ENCODE results near the gene TMEM91. TPM values are rescaled to one million over a fixed set of nuclear protein-coding genes. Genes with fewer than 3 reads are reported as not detected.
A peak's percentile ranks its signal among the peaks of the same experiment; 100 is the strongest.

The TMEM91 gene
- total and polyA plus RNA-seq, 2 of the 13 experiments (the other 11 are each of a cell fraction or from before 2014, with no cell fraction given), result 6.3 to 10.3 TPM

DNA sequence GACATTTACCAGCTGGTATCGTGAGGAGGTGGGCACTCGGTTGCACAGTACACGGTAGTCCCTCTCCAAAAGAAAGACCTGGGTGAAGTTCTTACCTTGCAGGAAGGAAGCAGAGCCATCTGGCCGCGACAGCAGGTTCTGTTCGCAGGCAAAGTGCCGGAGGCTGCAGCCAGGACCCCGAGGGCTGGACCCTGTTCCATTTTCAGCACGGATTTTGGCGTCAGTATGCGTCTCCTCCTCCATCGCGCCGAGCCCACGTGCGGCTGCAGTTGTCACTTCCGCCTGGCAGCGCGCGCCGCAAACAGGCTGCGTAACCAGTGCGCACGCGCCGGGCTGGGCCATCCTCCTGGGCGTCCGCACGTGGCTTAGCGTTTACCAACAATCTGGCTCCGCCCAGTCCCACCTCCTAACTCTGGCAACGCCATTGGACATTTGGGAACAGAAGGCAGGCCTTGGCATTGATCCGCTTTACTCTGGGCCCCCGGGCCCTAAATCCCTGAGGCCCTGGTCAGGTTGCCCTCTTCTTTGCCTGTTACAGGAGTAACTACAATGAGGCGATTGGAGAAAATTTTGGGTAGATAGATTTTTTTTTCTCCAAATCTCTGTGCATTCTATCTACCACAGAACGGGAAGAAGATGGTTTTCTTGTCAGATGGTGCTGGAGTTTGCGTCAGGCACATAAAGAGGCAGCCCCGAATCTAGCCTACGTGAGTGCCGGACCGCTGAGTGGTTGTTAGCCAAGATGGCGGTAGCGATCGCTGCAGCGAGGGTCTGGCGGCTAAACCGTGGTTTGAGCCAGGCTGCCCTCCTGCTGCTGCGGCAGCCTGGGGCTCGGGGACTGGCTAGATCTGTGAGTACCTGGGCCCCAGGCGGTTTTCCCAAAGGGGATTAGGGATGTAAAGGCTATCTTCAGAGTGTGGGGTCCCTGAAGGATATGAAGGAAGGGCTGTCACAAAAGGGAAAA, 21.0 kb downstream of the TMEM91 start, which contains the start of the genes BCKDHA and EXOSC5 (continued):
- TF ChIP-seq, protein P1, sequence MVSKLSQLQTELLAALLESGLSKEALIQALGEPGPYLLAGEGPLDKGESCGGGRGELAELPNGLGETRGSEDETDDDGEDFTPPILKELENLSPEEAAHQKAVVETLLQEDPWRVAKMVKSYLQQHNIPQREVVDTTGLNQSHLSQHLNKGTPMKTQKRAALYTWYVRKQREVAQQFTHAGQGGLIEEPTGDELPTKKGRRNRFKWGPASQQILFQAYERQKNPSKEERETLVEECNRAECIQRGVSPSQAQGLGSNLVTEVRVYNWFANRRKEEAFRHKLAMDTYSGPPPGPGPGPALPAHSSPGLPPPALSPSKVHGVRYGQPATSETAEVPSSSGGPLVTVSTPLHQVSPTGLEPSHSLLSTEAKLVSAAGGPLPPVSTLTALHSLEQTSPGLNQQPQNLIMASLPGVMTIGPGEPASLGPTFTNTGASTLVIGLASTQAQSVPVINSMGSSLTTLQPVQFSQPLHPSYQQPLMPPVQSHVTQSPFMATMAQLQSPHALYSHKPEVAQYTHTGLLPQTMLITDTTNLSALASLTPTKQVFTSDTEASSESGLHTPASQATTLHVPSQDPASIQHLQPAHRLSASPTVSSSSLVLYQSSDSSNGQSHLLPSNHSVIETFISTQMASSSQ (IDR thresholded peaks at IDR 0.05; ENCODE audit: low read depth), result no peak
- TF ChIP-seq, protein P1 (CRISPR knock-in tag; IDR thresholded peaks at IDR 0.05; ENCODE audit: borderline replicate concordance), result peak; percentile 50; the same call in 1 of the 2 replicates
- TF ChIP-seq GATAD1 (CRISPR knock-in tag; IDR thresholded peaks at IDR 0.05), result peak; percentile 92
- 0 out of 2 replicates have a peak, but pooled peaks have one; percentile 49 for TF ChIP-seq HOXD1 (CRISPR knock-in tag; IDR thresholded peaks at IDR 0.05)
- TF ChIP-seq NFE2L2 (IDR thresholded peaks at IDR 0.05; ENCODE audit: low read length), result no peak
- TF ChIP-seq TEAD2 (CRISPR knock-in tag; IDR thresholded peaks at IDR 0.05), result no peak
- no peak for TF ChIP-seq ZNF20 (CRISPR knock-in tag; IDR thresholded peaks at IDR 0.05)
- TF ChIP-seq GPN1 (CRISPR knock-in tag; IDR thresholded peaks at IDR 0.05; ENCODE audit: borderline replicate concordance), result no peak; the same call in 1 of the 2 replicates
- no peak for TF ChIP-seq SNRNP70 (IDR thresholded peaks at IDR 0.05; ENCODE audit: low read depth, low read length)
- TF ChIP-seq STAT5B (CRISPR knock-in tag; IDR thresholded peaks at IDR 0.05), result peak; percentile 72; the same call in 1 of the 2 replicates
- TF ChIP-seq ZNF776 (CRISPR knock-in tag; IDR thresholded peaks at IDR 0.05), result no peak
- no peak for TF ChIP-seq CTCF (CRISPR knock-in tag; IDR thresholded peaks at IDR 0.05)
- TF ChIP-seq ZNF629 (CRISPR knock-in tag; conservative IDR thresholded peaks at IDR 0.05), result no peak
- no peak for TF ChIP-seq ZNF570 (CRISPR knock-in tag; IDR thresholded peaks at IDR 0.05; ENCODE audit: borderline replicate concordance)
- 0 out of 2 replicates have a peak, but pooled peaks have one; percentile 38 for TF ChIP-seq ZNF773 (CRISPR knock-in tag; IDR thresholded peaks at IDR 0.05; ENCODE audit: borderline replicate concordance)
- peak; percentile 68 for TF ChIP-seq ZNF263 (CRISPR knock-in tag; IDR thresholded peaks at IDR 0.05)
- TF ChIP-seq ZEB1 (IDR thresholded peaks at IDR 0.05; ENCODE audit: insufficient replicate concordance, low read depth), result no peak
- TF ChIP-seq XBP1 (CRISPR knock-in tag; IDR thresholded peaks at IDR 0.05), result 0 out of 2 replicates have a peak, but pooled peaks have one; percentile 25
- peak; percentile 45; the same call in 1 of the 2 replicates for TF ChIP-seq AKAP8 (CRISPR knock-in tag; IDR thresholded peaks at IDR 0.05)
- no peak for TF ChIP-seq PAWR (CRISPR knock-in tag; IDR thresholded peaks at IDR 0.05; ENCODE audit: borderline replicate concordance)
- no peak for TF ChIP-seq NCOA1 (CRISPR knock-in tag; IDR thresholded peaks at IDR 0.05)
- TF ChIP-seq ZNF354B (CRISPR knock-in tag; IDR thresholded peaks at IDR 0.05), result no peak
- TF ChIP-seq GATA4 (IDR thresholded peaks at IDR 0.05; ENCODE audit: borderline replicate concordance, low read depth), result no peak

Measured in HepG2 (cell line).